GM11168 (cell line): Measurements from ENCODE around the gene CENPX.

Source experiments
- in situ Hi-C: fragments of 300-500 bp; cut with MboI; formaldehyde crosslinking; loops from one replicate; pipeline ENCODE4 v1.12.0; 2022; ENCODE audit warnings: low sequenced_read_pairs; ENCODE audit not compliant: unreplicated experiment

Gene CENPX

DNA sequence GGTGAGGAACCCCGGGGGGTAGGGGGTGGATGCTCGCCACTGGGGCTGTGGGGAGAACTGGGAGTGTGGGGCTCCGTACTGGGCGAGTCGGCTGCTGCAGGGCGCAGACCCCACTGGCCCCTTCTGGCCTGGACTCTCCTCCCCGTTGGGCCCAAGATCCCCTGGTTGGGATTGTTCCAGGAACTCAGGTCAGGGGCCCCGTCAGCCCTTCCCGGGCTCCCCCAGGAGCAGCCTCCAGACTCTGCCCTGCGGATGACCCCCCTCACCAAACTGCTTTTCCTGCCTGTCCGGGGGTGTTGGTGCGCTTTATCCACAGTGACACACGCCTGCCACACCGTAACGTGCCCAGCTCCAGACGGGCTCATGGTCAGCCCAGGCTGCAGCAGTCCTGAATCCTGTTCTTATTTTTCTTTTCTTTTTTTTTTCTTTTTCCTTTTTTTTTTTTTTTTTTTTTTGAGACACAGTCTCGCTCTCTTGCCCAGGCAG lies 21.1 kb downstream of the CENPX start:
- in situ Hi-C loops, result no loop called here

DNA sequence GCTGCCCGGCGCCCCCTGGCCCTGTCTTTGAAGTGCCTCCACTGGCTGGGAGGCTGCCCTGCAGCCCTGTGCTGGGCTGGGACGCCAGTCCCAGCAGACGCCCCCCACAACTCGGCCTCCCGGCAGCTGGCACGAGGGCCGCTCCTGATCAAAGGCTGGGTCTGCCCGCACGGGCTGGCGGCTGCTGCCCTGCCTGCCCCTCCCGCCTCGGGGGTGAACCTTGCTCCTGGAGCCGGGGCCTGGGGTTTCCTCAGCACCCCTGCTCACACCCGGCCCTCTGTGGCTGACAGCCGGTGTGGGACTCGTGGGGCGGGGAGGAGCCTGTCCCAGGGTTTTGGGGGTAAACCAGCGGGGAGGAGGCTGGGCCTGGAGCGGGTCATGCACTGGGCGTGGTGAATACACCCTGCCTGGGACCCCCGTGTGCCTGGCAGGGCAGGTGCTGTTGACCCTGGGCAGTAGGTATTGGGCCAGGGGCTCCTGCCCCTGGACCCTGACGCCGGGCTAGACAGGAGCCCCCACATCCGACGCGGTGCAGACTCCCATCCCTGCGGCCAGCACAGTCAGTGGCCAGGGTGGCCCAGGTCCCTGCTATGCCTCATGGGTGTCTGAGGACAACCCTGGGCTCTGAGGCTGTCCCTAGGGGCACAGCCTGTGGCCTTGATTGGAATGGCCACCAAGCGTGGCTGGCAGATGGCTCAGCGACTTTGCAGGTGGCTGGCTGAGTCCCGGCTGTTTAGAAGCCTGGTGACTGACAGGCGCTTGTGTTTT lies 21.7 kb downstream of the CENPX start:
- in situ Hi-C loops, result no loop called here

DNA sequence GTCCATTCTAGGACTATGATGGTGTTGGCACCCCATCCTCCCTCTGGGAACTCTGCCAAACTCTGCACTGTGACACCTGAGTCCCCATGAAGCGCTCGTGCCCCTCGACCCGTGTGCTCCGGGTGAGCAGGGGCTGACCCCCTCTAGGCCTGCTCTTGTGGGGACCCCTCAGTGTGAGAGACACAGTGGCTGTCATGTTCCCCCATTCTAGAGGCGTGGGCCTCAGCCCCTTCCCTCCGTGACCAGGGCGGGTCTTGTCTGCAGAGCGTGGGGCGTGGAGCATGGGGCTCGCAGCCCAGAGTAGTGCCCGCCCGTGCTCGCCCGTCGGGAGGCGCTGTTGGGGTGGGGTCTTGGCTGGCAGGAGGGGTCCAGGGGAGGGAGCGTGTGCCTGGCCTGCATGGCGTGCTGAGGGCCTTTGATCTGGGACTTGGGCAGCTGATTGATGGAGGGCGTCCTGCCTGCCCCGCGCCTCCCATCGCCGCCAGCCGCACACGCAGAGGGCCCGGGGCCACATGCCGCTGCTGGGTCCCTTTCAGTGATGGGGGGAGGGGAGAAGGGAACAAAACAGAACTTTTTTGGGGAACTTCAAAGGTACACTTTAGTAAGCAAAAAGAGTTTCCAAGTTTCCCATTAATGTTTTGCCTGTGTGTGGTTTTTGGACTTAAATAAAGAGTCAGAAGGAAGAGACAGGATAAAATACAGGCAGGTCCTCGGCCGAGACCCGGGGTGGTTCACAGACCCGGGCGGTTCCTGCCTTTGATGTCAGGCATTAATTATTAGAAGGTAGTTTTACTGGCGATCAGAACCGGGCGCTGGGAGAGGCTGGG lies 22.5 kb downstream of the CENPX start:
- in situ Hi-C loops, result no loop called here

DNA sequence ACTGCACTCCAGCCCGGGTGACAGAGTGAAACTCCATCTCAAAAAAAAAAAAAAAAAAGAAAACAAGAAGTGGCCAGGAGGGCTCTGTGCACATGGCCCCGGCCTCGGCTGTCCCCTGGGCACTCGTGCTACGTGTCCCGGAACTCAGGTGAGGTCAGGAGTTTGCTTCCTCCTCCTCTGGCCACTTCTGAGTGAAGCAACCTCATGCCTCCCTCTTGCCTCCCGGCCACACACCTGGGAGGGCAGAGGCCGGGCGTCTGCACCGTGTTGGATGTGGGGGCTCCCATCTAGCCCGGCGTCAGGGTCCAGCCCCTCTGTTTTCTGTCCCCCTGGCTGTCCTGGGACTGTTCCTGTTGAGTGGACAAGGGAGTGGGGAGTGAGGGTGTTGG lies 23.1 kb downstream of the CENPX start:
- in situ Hi-C loops, result no loop called here

DNA sequence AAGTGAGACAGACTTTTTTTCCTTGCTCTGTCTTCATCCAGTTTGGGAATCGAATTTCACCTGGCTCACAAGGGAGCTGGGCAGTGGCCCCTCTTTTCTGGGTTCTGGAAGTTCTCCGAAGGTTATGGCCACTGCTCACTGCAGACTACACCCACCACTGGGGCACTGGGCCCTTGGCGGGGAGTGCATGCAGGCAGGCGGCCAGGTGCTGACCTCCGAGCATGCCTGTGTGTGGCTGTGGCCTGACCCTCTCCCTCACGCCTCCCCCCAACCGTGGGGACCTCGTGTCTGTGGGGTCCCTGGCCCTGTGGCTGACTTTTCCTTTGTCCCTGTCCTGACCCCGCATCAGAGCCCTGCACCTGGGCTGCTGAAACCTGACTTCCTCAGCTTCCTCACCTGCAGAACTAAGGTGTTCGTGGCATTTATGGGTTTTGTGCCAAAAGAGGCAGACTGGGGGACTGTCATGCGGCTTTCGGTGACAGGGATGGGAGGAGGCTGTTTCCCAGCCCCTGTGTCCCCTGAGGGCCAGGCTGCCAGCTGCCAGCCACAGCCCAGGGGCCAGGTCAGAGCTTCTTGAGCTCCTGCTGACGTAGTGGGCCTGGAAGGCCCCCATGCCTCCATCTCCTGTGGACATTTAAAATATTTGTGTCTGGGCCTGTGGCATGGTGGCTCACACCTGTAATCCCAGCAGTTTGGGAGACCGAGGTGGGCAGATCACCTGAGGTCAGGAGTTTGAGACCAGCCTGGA lies 23.8 kb downstream of the CENPX start:
- in situ Hi-C loops, result no loop called here

DNA sequence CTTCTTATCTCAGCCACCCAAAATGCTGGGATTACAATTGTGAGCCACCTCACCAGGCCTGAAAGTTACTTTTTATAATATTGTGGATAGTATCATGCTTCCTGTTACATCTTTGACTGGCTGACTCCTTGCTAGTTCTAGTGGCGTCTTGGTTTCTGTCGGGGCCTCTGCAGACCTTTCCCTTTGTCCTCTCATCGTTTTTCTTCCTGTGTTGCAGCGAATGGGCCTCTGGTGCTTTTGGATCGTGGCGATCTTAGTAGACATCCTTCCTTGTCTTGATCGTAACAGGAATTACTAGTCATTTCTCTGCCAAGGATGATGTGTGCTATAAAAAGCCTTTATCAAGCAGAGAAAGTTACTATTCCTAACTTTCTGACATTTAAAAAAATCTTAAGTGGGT lies 24.5 kb downstream of the CENPX start:
- in situ Hi-C loops, result no loop called here

DNA sequence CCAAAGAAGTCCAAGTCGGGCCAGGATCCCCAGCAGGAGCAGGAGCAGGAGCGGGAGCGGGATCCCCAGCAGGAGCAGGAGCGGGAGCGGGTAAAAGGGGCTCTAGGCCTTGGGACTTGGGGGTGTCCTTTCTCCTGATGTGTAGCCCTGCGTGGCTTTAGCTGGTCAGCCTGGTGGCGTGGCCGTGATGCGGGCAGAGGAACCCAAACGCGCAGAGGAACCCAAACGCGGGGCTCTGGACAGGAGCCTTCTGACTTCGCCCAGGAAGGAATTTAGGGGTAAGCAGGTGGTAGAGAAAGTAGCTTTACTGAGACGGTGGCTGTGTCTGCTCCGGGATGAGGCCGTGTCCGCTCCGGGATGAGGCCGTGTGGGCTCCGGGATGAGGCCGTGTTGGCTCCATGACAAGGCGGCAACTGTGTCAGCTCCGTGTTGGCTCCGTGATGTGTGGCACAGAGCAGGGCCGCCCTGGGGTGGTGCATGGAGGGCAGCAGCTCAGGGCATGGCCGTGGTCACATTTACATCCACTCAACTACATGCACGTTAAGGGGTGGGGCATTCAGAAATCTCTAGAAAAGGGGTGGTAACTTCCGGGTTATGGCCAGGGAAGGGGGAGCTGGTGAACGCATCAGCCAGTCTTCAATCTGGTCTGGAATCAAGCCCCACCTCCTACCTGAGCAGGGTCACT lies 25.8 kb downstream of the CENPX start:
- in situ Hi-C loops, result no loop called here

DNA sequence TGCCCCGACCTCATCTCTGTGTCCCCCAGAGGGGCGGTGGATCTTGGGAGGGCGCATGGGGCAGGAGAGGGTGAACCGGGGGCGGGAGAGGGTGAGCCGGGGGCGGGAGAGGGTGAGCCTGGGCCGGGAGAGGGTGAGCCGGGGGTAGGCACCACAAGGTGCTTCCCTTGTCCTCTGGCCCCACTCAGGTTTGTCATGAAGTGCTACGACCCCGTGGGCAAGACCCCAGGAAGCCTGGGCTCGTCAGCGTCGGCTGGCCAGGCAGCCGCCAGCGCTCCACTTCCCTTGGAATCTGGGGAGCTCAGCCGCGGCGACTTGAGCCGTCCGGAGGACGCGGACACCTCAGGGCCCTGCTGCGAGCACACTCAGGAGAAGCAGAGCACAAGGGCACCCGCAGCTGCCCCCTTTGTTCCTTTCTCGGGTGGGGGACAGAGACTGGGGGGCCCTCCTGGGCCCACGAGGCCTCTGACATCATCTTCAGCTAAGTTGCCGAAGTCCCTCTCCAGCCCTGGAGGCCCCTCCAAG lies 26.4 kb downstream of the CENPX start:
- in situ Hi-C loops, result no loop called here

DNA sequence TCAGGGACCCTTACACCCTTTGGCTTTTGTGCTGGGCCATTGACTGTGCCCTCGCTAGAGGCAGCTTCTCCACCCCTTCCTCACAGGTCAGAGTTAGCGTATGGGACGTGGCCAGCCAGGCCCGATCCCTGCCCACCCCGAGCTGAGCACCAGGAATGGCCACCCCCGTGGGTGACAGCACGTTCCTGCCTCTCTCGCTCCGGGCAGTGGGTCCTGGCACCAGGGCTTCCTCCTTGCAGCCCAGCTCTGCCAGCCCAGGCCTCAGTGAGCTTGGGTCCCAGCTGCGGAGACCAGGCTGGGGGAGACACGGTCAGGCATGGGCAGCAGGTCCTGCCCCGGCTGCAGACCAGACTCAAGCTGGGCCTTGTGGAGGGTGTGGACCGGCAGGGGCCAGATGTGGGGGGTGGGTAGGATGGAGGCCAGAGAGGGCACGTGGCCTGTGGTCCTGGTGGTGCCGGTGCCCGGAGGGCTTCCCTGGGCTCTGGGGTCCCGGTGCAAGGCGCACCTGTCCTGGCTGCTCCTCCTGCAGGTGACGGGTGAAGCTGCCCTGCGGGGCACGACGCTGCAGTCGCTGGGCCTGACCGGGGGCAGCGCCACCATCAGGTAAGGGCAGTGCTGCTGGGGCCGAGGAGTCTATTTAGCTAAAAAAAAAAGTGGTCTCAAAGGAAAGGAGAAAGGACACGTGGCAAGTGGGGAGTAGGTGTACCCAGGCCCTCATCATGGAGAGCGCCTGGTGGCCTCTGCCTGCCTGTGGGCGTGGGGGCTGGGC lies 27.0 kb downstream of the CENPX start:
- in situ Hi-C loops, result no loop called here

DNA sequence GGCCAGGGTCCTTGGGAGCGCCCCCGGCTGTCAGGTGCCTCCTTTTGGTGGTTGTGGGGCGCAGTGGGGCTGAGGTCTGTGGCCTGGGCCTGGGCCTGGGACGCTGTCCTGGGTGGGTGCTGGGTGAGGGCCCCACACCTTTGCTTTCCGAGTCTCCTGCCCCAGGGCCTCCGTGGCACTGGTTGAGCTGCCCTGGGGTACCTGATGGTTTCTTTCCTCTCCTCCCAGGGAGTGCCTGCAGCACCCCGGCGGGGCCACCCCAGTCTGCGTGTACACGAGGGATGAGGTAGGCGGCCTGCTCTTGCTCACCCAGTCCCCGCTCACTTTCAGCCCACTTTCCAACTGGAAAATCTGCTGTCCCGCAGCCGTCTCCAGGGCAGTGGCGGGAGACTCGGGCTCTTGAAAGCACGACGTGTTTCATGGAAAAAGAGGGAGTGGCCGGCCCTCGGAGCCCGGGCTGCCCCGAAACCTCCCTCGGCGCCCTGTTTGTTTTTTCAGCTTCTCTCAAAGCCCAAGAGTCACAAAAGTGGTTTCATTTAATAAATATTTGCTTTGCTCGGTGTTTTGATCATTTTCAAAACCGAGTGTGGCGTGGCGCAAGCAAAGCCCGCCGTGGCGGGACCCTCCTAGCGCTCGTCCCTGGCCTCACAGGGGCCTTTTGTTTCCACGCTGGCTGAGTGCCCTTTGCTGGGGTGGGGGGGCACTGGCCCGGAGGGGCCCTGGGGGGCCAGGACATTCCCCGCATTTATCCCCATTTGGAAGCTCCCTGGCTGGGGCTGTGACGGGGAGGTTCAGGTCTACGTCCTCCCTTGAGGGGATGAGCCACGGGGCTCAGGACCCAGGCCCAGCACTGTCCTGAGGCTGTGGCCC lies 27.9 kb downstream of the CENPX start:
- in situ Hi-C loops, result no loop called here

DNA sequence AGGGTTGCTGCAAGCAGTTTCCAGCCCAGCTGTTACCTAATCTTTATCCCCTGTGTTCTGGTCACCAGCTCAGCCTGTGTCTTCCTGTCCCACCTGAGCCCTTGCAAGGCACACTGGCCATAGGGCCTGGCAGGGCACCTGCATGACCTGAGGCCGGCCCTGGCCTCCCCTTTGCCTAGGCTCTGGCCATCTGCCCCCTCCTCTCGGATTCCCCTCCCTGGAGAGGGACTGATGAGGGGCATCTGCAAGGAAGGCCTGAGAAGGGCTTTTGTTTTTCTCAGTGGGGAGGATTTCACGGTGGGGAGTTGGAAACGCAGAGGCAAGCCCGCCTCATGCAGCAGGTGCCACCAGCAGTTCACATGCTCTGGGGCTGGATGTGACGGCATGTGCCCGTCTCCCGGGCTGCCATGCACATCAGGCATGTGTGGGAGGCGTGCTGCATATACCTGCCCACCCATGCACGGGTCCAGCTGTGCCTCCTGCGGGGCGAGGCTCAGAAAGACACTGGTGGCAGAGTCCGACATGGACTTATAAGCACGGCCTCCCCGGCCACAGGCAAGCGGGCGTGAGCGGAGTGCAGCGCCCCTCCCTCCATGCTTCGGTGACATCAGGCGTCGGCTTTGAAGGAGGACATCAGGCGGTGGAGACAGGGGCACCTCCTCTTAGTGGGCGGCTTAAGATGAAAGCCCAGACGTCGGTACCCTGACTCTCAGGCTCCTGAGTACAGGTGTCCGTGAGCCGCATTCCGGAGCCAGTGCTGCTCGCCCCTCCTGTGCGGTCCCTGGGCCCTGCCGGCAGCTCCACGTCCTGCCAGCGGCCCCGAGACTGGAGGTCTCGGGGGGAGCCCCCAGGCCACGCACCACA lies 28.7 kb downstream of the CENPX start:
- in situ Hi-C loops, result no loop called here

DNA sequence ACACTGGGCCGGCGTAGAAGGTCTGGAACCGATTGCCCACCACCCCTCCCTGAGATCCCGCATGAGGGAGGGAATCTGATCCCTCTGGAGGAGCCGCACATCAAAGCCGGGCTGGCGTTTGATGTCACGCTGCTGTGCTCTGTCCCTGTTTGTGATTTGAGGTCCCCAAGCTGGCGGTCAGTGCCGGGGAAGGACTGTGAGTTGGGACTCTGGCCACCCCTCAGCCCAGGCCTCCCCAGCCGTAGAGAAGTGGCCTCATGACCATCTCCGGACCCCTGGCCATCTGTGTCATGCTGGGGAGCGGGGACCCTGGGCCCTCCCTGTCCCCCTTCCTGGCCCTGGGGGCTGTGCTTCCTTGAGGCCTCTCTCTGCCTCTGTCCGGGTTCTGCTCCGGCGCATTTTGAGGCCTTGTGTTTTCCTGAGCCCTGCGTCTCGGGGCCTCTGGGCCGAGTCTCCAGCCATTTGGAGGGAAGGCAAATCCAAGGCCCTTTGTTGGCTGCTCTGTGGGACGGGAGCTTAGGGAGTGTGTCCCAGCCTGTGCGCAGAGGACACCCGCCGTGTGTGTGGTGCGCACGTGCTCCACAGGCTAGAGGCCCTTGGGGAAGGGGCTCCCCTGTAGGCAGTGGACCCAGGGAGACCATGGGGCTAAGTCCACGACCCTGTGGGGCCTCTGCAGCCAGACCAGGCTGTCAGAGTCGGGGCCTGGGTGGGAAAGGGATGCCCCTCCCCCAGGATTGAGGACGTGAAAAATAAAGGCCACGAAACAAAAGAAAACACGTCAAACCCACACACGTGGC lies 30.2 kb downstream of the CENPX start:
- in situ Hi-C loops, result no loop called here

DNA sequence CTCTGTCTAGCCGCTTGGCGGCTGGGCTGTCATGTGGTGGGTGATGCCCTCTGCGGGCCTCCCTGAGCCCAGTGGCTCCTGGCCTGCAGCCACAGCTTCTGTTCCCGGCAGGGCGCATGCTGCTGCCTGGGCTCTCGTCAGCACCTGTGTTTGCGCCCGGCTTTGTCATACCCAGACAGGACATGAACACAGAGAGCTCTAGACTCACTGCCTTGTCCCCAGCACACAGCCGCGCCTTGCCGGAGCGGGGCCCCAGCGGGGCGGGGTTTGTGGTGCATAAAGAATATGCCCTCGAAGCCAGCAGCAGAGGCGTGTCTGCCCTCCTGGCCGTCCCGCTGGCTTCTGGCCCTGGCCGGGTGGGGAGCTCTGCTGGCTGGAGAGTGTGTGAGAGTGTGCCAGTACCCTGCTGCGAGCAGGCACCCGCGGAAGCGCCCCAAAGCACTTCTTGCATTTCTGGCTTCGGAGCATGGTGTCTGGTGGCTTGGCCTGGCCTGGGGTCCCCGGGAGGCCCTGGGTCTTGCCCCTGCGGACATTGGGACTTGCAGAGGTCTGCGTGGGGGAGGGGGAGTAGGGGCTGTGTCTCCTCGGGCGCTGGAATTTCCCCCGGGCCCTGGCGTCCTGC lies 30.9 kb downstream of the CENPX start:
- in situ Hi-C loops, result no loop called here

DNA sequence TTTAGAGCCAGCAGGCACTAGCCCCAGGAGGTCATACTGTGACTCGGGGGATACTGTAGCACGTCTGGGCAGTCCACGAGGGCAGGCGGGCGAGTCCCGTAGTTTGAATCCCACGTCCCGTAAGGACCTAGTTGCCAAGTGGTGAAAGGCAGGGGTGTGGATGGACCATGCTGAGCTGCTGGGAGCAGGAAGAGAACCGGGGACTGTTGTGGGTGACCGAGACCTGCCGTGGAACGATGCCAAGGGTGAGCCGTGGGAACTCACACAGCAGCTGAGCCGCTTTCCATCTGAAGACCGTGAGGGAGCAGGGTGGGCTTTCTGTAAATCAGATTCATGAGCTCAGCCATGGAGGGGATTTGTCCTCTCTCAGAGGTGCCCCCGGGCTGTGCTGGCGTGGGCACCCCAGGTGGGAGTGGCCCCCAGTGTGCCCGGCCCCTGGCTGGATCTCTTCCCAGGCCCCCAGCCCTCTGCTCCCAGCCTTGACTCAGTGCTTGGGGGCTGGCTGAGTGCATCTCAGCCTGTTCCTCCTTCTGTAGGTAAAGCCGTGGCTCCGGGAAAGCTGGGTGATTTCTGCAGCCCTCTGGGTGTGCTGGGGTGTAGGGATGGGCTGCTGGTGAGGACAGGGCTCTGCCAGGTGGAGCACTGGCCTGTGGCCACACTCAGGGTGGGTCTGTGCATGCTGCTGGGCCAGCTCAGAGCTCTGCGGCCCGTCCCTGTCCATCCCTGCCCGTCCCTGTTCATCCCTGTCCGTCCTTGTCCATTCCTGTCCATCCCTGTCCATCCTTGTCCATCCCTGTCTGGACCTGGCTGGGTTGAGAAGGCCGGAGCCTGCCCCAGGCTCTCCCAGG lies 31.6 kb downstream of the CENPX start:
- in situ Hi-C loops, result no loop called here

DNA sequence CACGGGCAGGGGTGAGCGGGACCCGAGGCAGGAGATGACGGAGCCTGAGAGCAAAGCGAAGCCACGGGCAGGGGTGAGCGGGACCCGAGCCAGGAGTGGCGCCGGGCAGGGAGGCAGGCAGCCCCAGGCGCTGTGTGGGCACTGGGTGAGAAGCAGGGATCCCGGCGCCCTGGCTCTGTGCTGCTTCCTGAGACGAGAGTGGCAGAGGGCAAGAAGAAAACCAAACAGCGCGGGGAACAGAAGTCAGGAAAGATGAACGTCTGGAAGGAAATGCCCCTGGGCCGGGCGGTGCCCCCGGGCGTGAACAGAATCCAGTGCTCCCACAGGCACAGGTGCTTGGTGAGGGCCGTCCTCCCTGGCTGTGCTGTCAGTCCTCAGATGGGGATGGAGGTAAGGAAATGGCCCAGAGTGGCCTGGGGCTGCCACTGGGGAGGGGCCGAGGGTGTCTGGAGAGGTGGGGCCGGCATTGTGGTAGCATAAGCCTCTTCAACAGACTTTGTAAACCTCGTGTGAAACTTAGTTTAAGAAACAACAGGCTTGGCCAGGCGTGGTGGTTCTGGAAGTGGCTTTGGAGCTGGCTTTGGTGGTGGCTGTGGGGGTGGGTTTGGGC lies 35.4 kb downstream of the CENPX start:
- in situ Hi-C loops, result no loop called here
